Measurements from ENCODE around the gene TEN1. TPM values are rescaled to one million over a fixed set of nuclear protein-coding genes. Genes with fewer than 3 reads are reported as not detected.
A peak's percentile ranks its signal among the peaks of the same experiment; 100 is the strongest.

The TEN1 gene
- total and polyA plus RNA-seq, 2 of the 13 experiments (the other 11 are each of a cell fraction or from before 2014, with no cell fraction given) = 18.0 to 21.3 TPM

DNA sequence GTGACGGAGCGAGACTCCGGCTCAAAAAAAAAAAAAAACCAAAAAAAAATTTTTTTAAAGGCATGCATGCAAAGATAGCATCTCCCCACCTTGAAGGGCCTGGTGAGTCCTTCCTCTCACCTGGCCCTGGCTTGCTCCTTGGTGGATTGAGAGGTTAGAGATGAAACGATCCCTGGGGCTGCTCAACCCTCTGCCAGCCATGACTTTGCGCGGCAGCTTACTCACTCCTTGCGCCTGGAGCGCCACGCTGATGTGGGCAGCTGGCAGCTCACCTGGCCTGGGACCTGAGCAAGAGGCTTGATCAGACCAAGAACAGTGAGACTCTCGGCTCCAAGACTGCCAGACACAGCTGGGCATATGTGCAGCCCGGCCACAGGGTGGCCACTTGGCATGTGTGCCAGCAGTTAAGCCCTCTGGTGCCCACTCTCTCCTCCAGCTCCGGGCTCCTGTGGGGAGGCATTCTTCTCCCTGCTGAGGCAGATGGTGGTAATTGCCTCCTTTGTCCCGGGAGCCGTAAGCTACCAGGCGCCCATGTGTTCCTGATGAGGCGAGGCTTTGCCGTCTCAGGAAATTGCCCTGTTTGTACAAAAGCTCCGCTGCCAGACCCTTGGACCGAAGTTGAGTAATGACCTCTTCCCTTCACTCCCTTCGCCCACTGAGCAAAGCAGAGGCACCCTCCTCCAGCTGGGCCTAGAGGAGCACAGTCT, 53.2 kb downstream of the TEN1 start (continued):
- TF ChIP-seq, protein P1, sequence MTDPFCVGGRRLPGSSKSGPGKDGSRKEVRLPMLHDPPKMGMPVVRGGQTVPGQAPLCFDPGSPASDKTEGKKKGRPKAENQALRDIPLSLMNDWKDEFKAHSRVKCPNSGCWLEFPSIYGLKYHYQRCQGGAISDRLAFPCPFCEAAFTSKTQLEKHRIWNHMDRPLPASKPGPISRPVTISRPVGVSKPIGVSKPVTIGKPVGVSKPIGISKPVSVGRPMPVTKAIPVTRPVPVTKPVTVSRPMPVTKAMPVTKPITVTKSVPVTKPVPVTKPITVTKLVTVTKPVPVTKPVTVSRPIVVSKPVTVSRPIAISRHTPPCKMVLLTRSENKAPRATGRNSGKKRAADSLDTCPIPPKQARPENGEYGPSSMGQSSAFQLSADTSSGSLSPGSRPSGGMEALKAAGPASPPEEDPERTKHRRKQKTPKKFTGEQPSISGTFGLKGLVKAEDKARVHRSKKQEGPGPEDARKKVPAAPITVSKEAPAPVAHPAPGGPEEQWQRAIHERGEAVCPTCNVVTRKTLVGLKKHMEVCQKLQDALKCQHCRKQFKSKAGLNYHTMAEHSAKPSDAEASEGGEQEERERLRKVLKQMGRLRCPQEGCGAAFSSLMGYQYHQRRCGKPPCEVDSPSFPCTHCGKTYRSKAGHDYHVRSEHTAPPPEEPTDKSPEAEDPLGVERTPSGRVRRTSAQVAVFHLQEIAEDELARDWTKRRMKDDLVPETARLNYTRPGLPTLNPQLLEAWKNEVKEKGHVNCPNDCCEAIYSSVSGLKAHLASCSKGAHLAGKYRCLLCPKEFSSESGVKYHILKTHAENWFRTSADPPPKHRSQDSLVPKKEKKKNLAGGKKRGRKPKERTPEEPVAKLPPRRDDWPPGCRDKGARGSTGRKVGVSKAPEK (CRISPR knock-in tag; IDR thresholded peaks at IDR 0.05; ENCODE audit: borderline replicate concordance) = no peak
- no peak for TF ChIP-seq ZNF7 (CRISPR knock-in tag; IDR thresholded peaks at IDR 0.05)
- peak; percentile 64 for TF ChIP-seq ZNF777 (CRISPR knock-in tag; IDR thresholded peaks at IDR 0.05)
- TF ChIP-seq, protein P2, sequence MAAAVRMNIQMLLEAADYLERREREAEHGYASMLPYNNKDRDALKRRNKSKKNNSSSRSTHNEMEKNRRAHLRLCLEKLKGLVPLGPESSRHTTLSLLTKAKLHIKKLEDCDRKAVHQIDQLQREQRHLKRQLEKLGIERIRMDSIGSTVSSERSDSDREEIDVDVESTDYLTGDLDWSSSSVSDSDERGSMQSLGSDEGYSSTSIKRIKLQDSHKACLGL (CRISPR knock-in tag; IDR thresholded peaks at IDR 0.05) = no peak
- TF ChIP-seq PHF5A (CRISPR knock-in tag; IDR thresholded peaks at IDR 0.05; ENCODE audit: low read depth, unreplicated experiment) = no peak
- TF ChIP-seq, protein P3, sequence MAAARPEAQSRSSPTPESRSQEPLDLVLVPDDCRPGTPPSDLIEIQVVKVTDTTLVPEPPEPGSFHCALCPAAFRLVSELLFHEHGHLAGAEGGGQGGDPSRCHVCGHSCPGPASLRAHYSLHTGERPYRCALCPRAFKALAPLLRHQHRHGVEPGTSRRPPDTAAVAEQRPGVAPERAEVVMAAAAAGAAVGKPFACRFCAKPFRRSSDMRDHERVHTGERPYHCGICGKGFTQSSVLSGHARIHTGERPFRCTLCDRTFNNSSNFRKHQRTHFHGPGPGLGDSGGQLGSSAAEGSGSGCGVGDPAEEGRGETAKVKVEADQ (CRISPR knock-in tag; IDR thresholded peaks at IDR 0.05; ENCODE audit: borderline replicate concordance) = no peak
- no peak for TF ChIP-seq ZNF790 (CRISPR knock-in tag; IDR thresholded peaks at IDR 0.05; ENCODE audit: borderline replicate concordance)
- TF ChIP-seq, protein P4, sequence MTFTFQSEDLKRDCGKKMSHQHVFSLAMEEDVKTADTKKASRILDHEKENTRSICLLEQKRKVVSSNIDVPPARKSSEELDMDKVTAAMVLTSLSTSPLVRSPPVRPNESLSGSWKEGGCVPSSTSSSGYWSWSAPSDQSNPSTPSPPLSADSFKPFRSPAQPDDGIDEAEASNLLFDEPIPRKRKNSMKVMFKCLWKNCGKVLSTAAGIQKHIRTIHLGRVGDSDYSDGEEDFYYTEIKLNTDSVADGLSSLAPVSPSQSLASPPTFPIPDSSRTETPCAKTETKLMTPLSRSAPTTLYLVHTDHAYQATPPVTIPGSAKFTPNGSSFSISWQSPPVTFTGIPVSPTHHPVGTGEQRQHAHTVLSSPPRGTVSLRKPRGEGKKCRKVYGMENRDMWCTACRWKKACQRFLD (CRISPR knock-in tag; IDR thresholded peaks at IDR 0.05; ENCODE audit: borderline replicate concordance) = no peak
- TF ChIP-seq, protein P5, sequence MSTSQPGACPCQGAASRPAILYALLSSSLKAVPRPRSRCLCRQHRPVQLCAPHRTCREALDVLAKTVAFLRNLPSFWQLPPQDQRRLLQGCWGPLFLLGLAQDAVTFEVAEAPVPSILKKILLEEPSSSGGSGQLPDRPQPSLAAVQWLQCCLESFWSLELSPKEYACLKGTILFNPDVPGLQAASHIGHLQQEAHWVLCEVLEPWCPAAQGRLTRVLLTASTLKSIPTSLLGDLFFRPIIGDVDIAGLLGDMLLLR (CRISPR knock-in tag; IDR thresholded peaks at IDR 0.05) = peak; percentile 32; the same call in 1 of the 2 replicates
- no peak for TF ChIP-seq ZFP90 (CRISPR knock-in tag; IDR thresholded peaks at IDR 0.05; ENCODE audit: borderline replicate concordance)
- TF ChIP-seq TP53 (CRISPR knock-in tag; conservative IDR thresholded peaks at IDR 0.05) = no peak
- TF ChIP-seq KLF11 (CRISPR knock-in tag; IDR thresholded peaks at IDR 0.05) = no peak
- no peak for TF ChIP-seq ZNF724P (CRISPR knock-in tag; IDR thresholded peaks at IDR 0.05; ENCODE audit: borderline replicate concordance)
- TF ChIP-seq, protein P6, sequence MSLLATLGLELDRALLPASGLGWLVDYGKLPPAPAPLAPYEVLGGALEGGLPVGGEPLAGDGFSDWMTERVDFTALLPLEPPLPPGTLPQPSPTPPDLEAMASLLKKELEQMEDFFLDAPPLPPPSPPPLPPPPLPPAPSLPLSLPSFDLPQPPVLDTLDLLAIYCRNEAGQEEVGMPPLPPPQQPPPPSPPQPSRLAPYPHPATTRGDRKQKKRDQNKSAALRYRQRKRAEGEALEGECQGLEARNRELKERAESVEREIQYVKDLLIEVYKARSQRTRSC (CRISPR knock-in tag; IDR thresholded peaks at IDR 0.05; ENCODE audit: low read depth) = no peak
- no peak for TF ChIP-seq MTF1 (CRISPR knock-in tag; IDR thresholded peaks at IDR 0.05)
- TF ChIP-seq ZNF510 (CRISPR knock-in tag; IDR thresholded peaks at IDR 0.05; ENCODE audit: low read depth) = no peak
- TF ChIP-seq ZFYVE20 (CRISPR knock-in tag; IDR thresholded peaks at IDR 0.05; ENCODE audit: borderline replicate concordance, low read depth) = no peak
- TF ChIP-seq FOXC1 (CRISPR knock-in tag; IDR thresholded peaks at IDR 0.05; ENCODE audit: borderline replicate concordance) = peak; percentile 65
- peak; percentile 29; the same call in 1 of the 2 replicates for TF ChIP-seq BCL6 (CRISPR knock-in tag; IDR thresholded peaks at IDR 0.05)
- TF ChIP-seq ZNF335 (CRISPR knock-in tag; IDR thresholded peaks at IDR 0.05) = no peak

Data from HepG2 (cell line).